Naive thymus-derived CD4-positive, alpha-beta T cell (primary cell): Measurements from ENCODE around the gene PFN3. TPM values are rescaled to one million over a fixed set of nuclear protein-coding genes. Genes with fewer than 3 reads are reported as not detected.

Experiments used
- ATAC-seq: fragments of 150-1000 bp; cut with Tn5 transposase; 2 replicates; pipeline ENCODE4 v1.10.0; 2021; ENCODE audit warnings: mild to moderate bottlenecking, moderate library complexity
- CTCF ChIA-PET: fragments of 350-600 bp; sonication (Branson Sonifier 250); formaldehyde crosslinking; loops from one replicate; lab custom pipeline; 2021; ENCODE audit warnings: antibody characterized with exemption; lab: Charles Lee
- POLR2A ChIA-PET: fragments of 350-600 bp; sonication (Branson Sonifier 250); formaldehyde crosslinking; loops from one replicate; lab custom pipeline; 2021; ENCODE audit warnings: antibody characterized with exemption, inconsistent platforms; lab: Charles Lee
- DNase-seq, 9 donors: peaks; one replicate each; pipeline versions ENCODE4 v3.0.0 to v3.0.0-alpha.2; 2020 to 2022; ENCODE audit warnings: mixed read lengths in 1 of 9
- H3K27ac ChIP-seq: one replicate; pipeline ENCODE4 v1.7.0; 2013; ENCODE audit warnings: mild to moderate bottlenecking, low read depth, low read length, moderate library complexity
- H3K27me3 ChIP-seq, 2 donors: one replicate each; pipeline ENCODE4 v1.7.0; 2013; ENCODE audit warnings: low read length in 2 of 2, mild to moderate bottlenecking in 2 of 2, moderate library complexity in 2 of 2; ENCODE audit not compliant: control insufficient read depth in 2 of 2, insufficient read depth in 2 of 2
- H3K36me3 ChIP-seq, 3 experiments: 1 replicate in 2 of 3; 2 replicates in 1 of 3; pipeline ENCODE4 v1.7.0; 2013; ENCODE audit warnings: low read length in 3 of 3, mild to moderate bottlenecking in 3 of 3, moderate library complexity in 1 of 3; ENCODE audit not compliant: insufficient read depth in 3 of 3, control insufficient read depth in 2 of 3
- H3K4me1 ChIP-seq, 2 donors: one replicate each; pipeline ENCODE4 v1.7.0; 2013; ENCODE audit warnings: low read length in 2 of 2, mild to moderate bottlenecking in 2 of 2, moderate library complexity in 1 of 2; ENCODE audit not compliant: control insufficient read depth in 2 of 2, insufficient read depth in 2 of 2
- H3K4me3 ChIP-seq: 2 replicates; pipeline ENCODE4 v1.7.0; 2013; ENCODE audit warnings: mild to moderate bottlenecking, low read length
- H3K9me3 ChIP-seq, 3 experiments: 1 replicate in 2 of 3; 2 replicates in 1 of 3; pipeline ENCODE4 v1.7.0; 2013; ENCODE audit warnings: low read length in 3 of 3; ENCODE audit not compliant: control insufficient read depth in 2 of 3
- H3K27ac Mint-ChIP-seq, 9 donors: one replicate each; pipeline ENCODE4 v1.8.0; 2020 to 2022; ENCODE audit warnings: mixed read lengths in 9 of 9, mild to moderate bottlenecking in 8 of 9, moderate library complexity in 5 of 9, inconsistent platforms in 2 of 9
- H3K27me3 Mint-ChIP-seq, 5 donors: one replicate each; pipeline ENCODE4 v1.8.0; 2021 to 2022; ENCODE audit warnings: mixed read lengths in 5 of 5, mild to moderate bottlenecking in 1 of 5
- H3K36me3 Mint-ChIP-seq, 5 donors: one replicate each; pipeline ENCODE4 v1.8.0; 2020 to 2022; ENCODE audit warnings: mixed read lengths in 5 of 5, mild to moderate bottlenecking in 3 of 5, inconsistent platforms in 1 of 5
- H3K4me1 Mint-ChIP-seq, 7 donors: one replicate each; pipeline ENCODE4 v1.8.0; 2020 to 2022; ENCODE audit warnings: mixed read lengths in 7 of 7, mild to moderate bottlenecking in 3 of 7, inconsistent platforms in 1 of 7
- H3K4me3 Mint-ChIP-seq, 10 donors: one replicate each; pipeline ENCODE4 v1.8.0; 2020 to 2022; ENCODE audit warnings: mild to moderate bottlenecking in 10 of 10, mixed read lengths in 10 of 10, moderate library complexity in 6 of 10, inconsistent platforms in 2 of 10
- H3K9me3 Mint-ChIP-seq, 11 donors: one replicate each; pipeline ENCODE4 v1.8.0; 2020 to 2022; ENCODE audit warnings: mixed read lengths in 11 of 11, mild to moderate bottlenecking in 4 of 11, inconsistent platforms in 1 of 11, moderate library complexity in 1 of 11
- intact Hi-C, 2 donors: fragments of 100-400 bp; cut with micrococcal nuclease; formaldehyde crosslinking; loops; one replicate each; pipeline ENCODE4 v1.15.1; 2023
- polyA plus RNA-seq, 2 donors: library from polyadenylated mRNA; unstranded; fragments of 300-500 nt; fragmentation: Illumina TruSeq; gene quantifications; one replicate each; pipeline ENCODE4 v1.2.3, GENCODE V29; 2021
- total RNA-seq, 6 experiments: library from RNA in 5 of 6; stranded (reverse) in 5 of 6; gene quantifications; 1 replicate in 5 of 6; 2 replicates in 1 of 6; pipeline ENCODE4 v1.2.3 and lab custom pipeline; 2021 to 2026

The PFN3 gene
- total and polyA plus RNA-seq, 7 experiments from 2014 or later: not detected

- POLR2A ChIA-PET: interaction anchor here (2.0 to 9.5 kb wide), 6 partner anchors 8 to 48 kb away, joined by 5 to 210 read pairs (median 68); partner anchors contain the start of genes GRK6 and PRR7
- H3K27me3 ChIP-seq: no peaks in the 10 kb centered on the region
- DNase-seq (no peak), ATAC-seq (peak; percentile 39)
- H3K9me3 ChIP-seq: no peaks in the 10 kb centered on the region
- Mint-ChIP-seq H3K4me1 (peaks cover 7 to 40% (median 29%) of the 10 kb centered on the region in 7 donors), H3K9me3 (peaks cover 0 to 2% (median 0%) of the 10 kb centered on the region in 11 donors), H3K27me3 (peaks cover 0 to 51% (median 0%) of the 10 kb centered on the region in 5 donors), H3K4me3 (peak overlapping the region in 1 of 10 donors; percentile 5), H3K36me3 (no peaks in the 10 kb centered on the region), H3K27ac (no peak overlapping the region)
- no peak overlapping the region for H3K27ac ChIP-seq
- no peak overlapping the region for H3K4me3 ChIP-seq
- intact Hi-C loops: loop anchor here in 1 of 2 donors (2.0 kb wide), 1 partner anchor 41 kb away; the partner anchor contains the start of gene PRR7
- peaks cover 28 to 37% of the 10 kb centered on the region in 2 donors for H3K4me1 ChIP-seq
- CTCF ChIA-PET: interaction anchor here (0.6 to 9.6 kb wide), 7 partner anchors 9 to 128 kb away, joined by 3 to 189 read pairs (median 44); partner anchors contain the start of genes GRK6 and PRR7
- H3K36me3 ChIP-seq: no peaks in the 10 kb centered on the region
These were observed 5.3 kb upstream of the PFN3 start for GRCh38 chr5:177405805-177406204.

GRCh38 chr5:177405312-177405711 lies 4.9 kb upstream of the PFN3 start:
- Histone ChIP-seq H3K27ac (no peak overlapping the region), H3K9me3 (no peaks in the 10 kb centered on the region), H3K4me1 (peaks cover 25 to 33% of the 10 kb centered on the region in 2 donors), H3K27me3 (no peaks in the 10 kb centered on the region), H3K36me3 (no peaks in the 10 kb centered on the region), H3K4me3 (no peak overlapping the region)
- CTCF ChIA-PET: interaction anchor here (1.6 to 9.6 kb wide), 11 partner anchors 10 to 86 kb away, joined by 3 to 189 read pairs (median 41); partner anchors contain the start of genes GRK6 and PRR7
- Mint-ChIP-seq H3K9me3 (peaks cover 0 to 2% (median 0%) of the 10 kb centered on the region in 11 donors), H3K27me3 (peaks cover 0 to 51% (median 0%) of the 10 kb centered on the region in 5 donors), H3K36me3 (no peaks in the 10 kb centered on the region), H3K4me1 (peaks cover 7 to 35% (median 24%) of the 10 kb centered on the region in 7 donors), H3K4me3 (peak overlapping the region in 3 of 10 donors; percentile 84 to 88 (median 86)), H3K27ac (no peak overlapping the region)
- ATAC-seq (no peak), DNase-seq (no peak)
- intact Hi-C loops: loop anchor here in 1 of 2 donors (2.0 kb wide), 1 partner anchor 41 kb away; the partner anchor contains the start of gene PRR7
- POLR2A ChIA-PET: interaction anchor here (1.4 to 9.5 kb wide), 7 partner anchors 9 to 52 kb away, joined by 5 to 210 read pairs (median 48); partner anchors contain the start of genes GRK6 and PRR7

- no peak for DNase-seq
- ChIA-PET CTCF (interaction anchor here (0.8 to 9.6 kb wide), 14 partner anchors 10 to 104 kb away, joined by 3 to 189 read pairs (median 26); partner anchors contain the start of genes GRK6, PRR7 and SLC34A1), POLR2A (interaction anchor here (0.7 to 9.5 kb wide), 14 partner anchors 9 to 750 kb away, joined by 3 to 210 read pairs (median 6); partner anchors contain the start of genes GRK6 and PRR7)
- Mint-ChIP-seq H3K27me3 (peaks cover 0 to 53% (median 0%) of the 10 kb centered on the region in 5 donors), H3K27ac (peak overlapping the region in 3 of 9 donors; percentile 19 to 58 (median 33)), H3K36me3 (no peaks in the 10 kb centered on the region), H3K4me3 (peak overlapping the region in 9 of 10 donors; percentile 29 to 88 (median 58)), H3K9me3 (peaks cover 0 to 2% (median 0%) of the 10 kb centered on the region in 11 donors), H3K4me1 (peaks cover 7 to 35% (median 23%) of the 10 kb centered on the region in 7 donors)
- peak overlapping the region; percentile 41 for H3K27ac ChIP-seq
- no peak for ATAC-seq
- no peaks in the 10 kb centered on the region for H3K36me3 ChIP-seq
- peaks cover 25 to 33% of the 10 kb centered on the region in 2 donors for H3K4me1 ChIP-seq
- peak overlapping the region; percentile 61 for H3K4me3 ChIP-seq
- intact Hi-C loops: loop anchor here (1.0 to 2.0 kb wide), 4 partner anchors 22 to 97 kb away; partner anchors contain the start of genes GRK6 (in 1 of the 2) and PRR7 (in 1 of the 2)
- no peaks in the 10 kb centered on the region for H3K9me3 ChIP-seq
- H3K27me3 ChIP-seq: no peaks in the 10 kb centered on the region
These were observed 4.2 kb upstream of the PFN3 start for GRCh38 chr5:177404641-177405179.

GRCh38 chr5:177403792-177404640 lies 3.6 kb upstream of the PFN3 start:
- H3K4me3 ChIP-seq: peak overlapping the region; percentile 61
- CTCF ChIA-PET: interaction anchor here (0.6 to 9.6 kb wide), 25 partner anchors 9 to 290 kb away, joined by 3 to 189 read pairs (median 11); partner anchors contain the start of genes GRK6, PDLIM7, PRR7 and SLC34A1
- Mint-ChIP-seq H3K4me3 (peak overlapping the region in 9 of 10 donors; percentile 76 to 88 (median 84)), H3K27me3 (peaks cover 0 to 54% (median 0%) of the 10 kb centered on the region in 5 donors), H3K27ac (peak overlapping the region in 1 of 9 donors; percentile 19), H3K4me1 (peaks cover 7 to 35% (median 23%) of the 10 kb centered on the region in 7 donors), H3K36me3 (no peaks in the 10 kb centered on the region), H3K9me3 (peaks cover 0 to 2% (median 0%) of the 10 kb centered on the region in 11 donors)
- peak overlapping the region; percentile 41 for H3K27ac ChIP-seq
- ATAC-seq (peak; percentile 87), DNase-seq (peak; percentile 74 to 86 (median 84))
- intact Hi-C loops: loop anchor here (1.0 to 2.0 kb wide), 13 partner anchors 22 to 271 kb away; partner anchors contain the start of genes PDLIM7 (in 2 of the 2), PRR7 (in 2 of the 2), GRK6 (in 1 of the 2) and NSD1 (in 1 of the 2)
- H3K4me1 ChIP-seq: peaks cover 25 to 33% of the 10 kb centered on the region in 2 donors
- H3K9me3 ChIP-seq: no peaks in the 10 kb centered on the region
- no peaks in the 10 kb centered on the region for H3K36me3 ChIP-seq
- POLR2A ChIA-PET: interaction anchor here (0.6 to 9.5 kb wide), 21 partner anchors 10 to 750 kb away, joined by 3 to 210 read pairs (median 6); partner anchors contain the start of genes GRK6 and PRR7
- no peaks in the 10 kb centered on the region for H3K27me3 ChIP-seq

GRCh38 chr5:177403102-177403791 lies 2.8 kb upstream of the PFN3 start:
- Histone ChIP-seq H3K36me3 (no peaks in the 10 kb centered on the region), H3K27me3 (no peaks in the 10 kb centered on the region), H3K27ac (peak overlapping the region; percentile 25), H3K4me1 (peaks cover 25 to 33% of the 10 kb centered on the region in 2 donors), H3K9me3 (no peaks in the 10 kb centered on the region), H3K4me3 (peak overlapping the region; percentile 61)
- POLR2A ChIA-PET: interaction anchor here (0.6 to 9.5 kb wide), 18 partner anchors 11 to 95 kb away, joined by 3 to 210 read pairs (median 6); partner anchors contain the start of genes GRK6, PDLIM7 and PRR7
- peaks cover 7 to 35% (median 23%) of the 10 kb centered on the region in 7 donors for H3K4me1 Mint-ChIP-seq
- ATAC-seq: peak; percentile 45
- H3K27ac Mint-ChIP-seq: peak overlapping the region in 7 of 9 donors; percentile 23 to 80 (median 71)
- peaks cover 0 to 58% (median 0%) of the 10 kb centered on the region in 5 donors for H3K27me3 Mint-ChIP-seq
- H3K36me3 Mint-ChIP-seq: no peaks in the 10 kb centered on the region
- peak overlapping the region; percentile 76 to 88 (median 84) for H3K4me3 Mint-ChIP-seq
- intact Hi-C loops: loop anchor here (1.0 to 2.0 kb wide), 10 partner anchors 26 to 270 kb away; partner anchors contain the start of genes PDLIM7 (in 2 of the 2), NSD1 (in 1 of the 2), PRR7 (in 1 of the 2) and RGS14 (in 1 of the 2)
- peaks cover 0 to 2% (median 0%) of the 10 kb centered on the region in 11 donors for H3K9me3 Mint-ChIP-seq
- CTCF ChIA-PET: interaction anchor here (0.6 to 9.6 kb wide), 27 partner anchors 9 to 289 kb away, joined by 3 to 189 read pairs (median 11); partner anchors contain the start of genes GRK6, PDLIM7, PRR7 and SLC34A1
- peak in 8 of 9 donors; percentile 48 to 64 (median 60) for DNase-seq
